Sigmoid colon (tissue), 7 donors: ENCODE results near the gene SMIM44. TPM values are rescaled to one million over a fixed set of nuclear protein-coding genes. Genes with fewer than 3 reads are reported as not detected.

ENCODE experiments used
- DNase-seq: peaks from one replicate; pipeline ENCODE4 v3.0.0-alpha.2; 2019
- H3K27ac ChIP-seq, 4 donors: fragments of 200-600 bp; sonication (generic); one replicate each; pipeline ENCODE4 v1.5.1; 2016 to 2019; ENCODE audit warnings: mild to moderate bottlenecking in 1 of 4
- H3K27me3 ChIP-seq, 3 donors: fragments of 200-600 bp; sonication (generic); one replicate each; pipeline ENCODE4 v1.5.1; 2019; ENCODE audit warnings: mild to moderate bottlenecking in 1 of 3
- H3K36me3 ChIP-seq, 4 donors: fragments of 200-600 bp; sonication (generic); one replicate each; pipeline ENCODE4 v1.5.1; 2016 to 2019
- H3K4me1 ChIP-seq, 4 donors: fragments of 200-600 bp; sonication (generic); one replicate each; pipeline ENCODE4 v1.5.1; 2017 to 2019
- H3K4me3 ChIP-seq, 4 donors: fragments of 200-600 bp; sonication (generic); one replicate each; pipeline ENCODE4 v1.5.1; 2017 to 2019; ENCODE audit warnings: mild to moderate bottlenecking in 2 of 4, moderate library complexity in 1 of 4
- H3K9me3 ChIP-seq, 4 donors: fragments of 200-600 bp in 3 of 4; sonication (generic) in 3 of 4; one replicate each; pipeline versions ENCODE4 v1.5.1 to v1.6.1; 2013 to 2019
- EP300 ChIP-seq, 4 donors: sonication (generic); formaldehyde crosslinking; IDR thresholded peaks; one replicate each; pipeline ENCODE4 v1.6.1; 2017; ENCODE audit warnings: antibody characterized with exemption in 4 of 4
- POLR2A ChIP-seq, 2 donors: fragments of 450-650 bp; IDR thresholded peaks; one replicate each; pipeline ENCODE4 v1.6.1; 2016; ENCODE audit warnings: antibody characterized with exemption in 2 of 2, mild to moderate bottlenecking in 2 of 2, moderate library complexity in 2 of 2
- POLR2AphosphoS5 ChIP-seq, 4 donors: sonication (generic); formaldehyde crosslinking; IDR thresholded peaks; one replicate each; pipeline ENCODE4 v1.6.1; 2017; ENCODE audit warnings: antibody characterized with exemption in 4 of 4
- WGBS, 2 donors: extraction: QIAGEN DNeasy Blood & Tissue Kit; methylation state at CpG; one replicate each; pipeline ENCODE4 v1.1.7; 2013; 5-methylcytosine and 5-hydroxymethylcytosine counted together
- intact Hi-C: fragments of 100-400 bp; cut with DNase I; formaldehyde crosslinking; loops from one replicate; pipeline ENCODE4 v1.15.1; 2023
- polyA plus RNA-seq, 3 donors: library from polyadenylated mRNA; stranded (reverse); fragments of 200-250 nt; gene quantifications; one replicate each; pipeline ENCODE4 v1.2.3, GENCODE V29; 2013
- total RNA-seq, 4 donors: library from RNA; depleted of rRNA; stranded (reverse); fragments of >200 nt; gene quantifications; one replicate each; pipeline ENCODE4 v1.1.0, GENCODE V29; 2016
- TF ChIP-seq, protein P1 (sequence below), 4 experiments: fragments of 450-650 bp in 3 of 4; fragments of 200-600 bp in 1 of 4; IDR thresholded peaks; one replicate each; pipeline ENCODE4 v1.5.1; 2016 to 2019; ENCODE audit warnings: antibody characterized with exemption in 4 of 4, mild to moderate bottlenecking in 3 of 4, moderate library complexity in 2 of 4
- donor health status: healthy with polysubstance abuse.
- donor health status: Bipolar disorder and iron deficiency.
- donor health status: healthy.

SMIM44 gene
- total and polyA plus RNA-seq, 7 donors, result 2.9 TPM; not detected in 6

DNA sequence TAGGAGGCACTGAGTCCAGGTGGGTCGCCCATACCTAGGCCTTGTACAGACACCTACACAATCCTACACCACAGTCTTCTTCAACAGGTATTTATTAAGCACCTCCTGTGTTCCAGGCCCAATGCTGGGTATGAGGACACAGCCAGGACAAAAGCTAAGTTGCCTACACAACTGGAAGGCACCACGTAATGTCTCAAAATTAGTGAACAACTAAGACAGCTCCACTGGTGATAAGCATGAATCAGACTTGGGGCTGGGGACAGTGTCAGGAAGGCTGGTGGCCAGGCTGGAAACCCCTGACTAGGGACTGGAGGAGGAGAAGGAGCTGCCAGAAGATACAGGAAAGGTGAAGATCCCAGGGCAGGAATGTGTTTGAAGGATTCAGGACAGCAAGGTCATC, 5.3 kb downstream of the SMIM44 start:
- Histone ChIP-seq H3K27me3 (peaks cover 20 to 48% (median 44%) of the 10 kb centered on the region in 3 donors), H3K4me1 (peaks cover 0 to under 1% (median 0%) of the 10 kb centered on the region in 4 donors), H3K27ac (no peak overlapping the region), H3K9me3 (no peaks in the 10 kb centered on the region), H3K4me3 (no peak overlapping the region), H3K36me3 (no peaks in the 10 kb centered on the region)
- intact Hi-C loops, result no loop called here
- no peak for DNase-seq
- WGBS, 2 donors, result 75 to 98% methylated on average over 2 of the region's 2 CpGs
- TF ChIP-seq POLR2A (IDR thresholded peaks at IDR 0.05), result no peak
- no peak for TF ChIP-seq POLR2AphosphoS5 (IDR thresholded peaks at IDR 0.05)
- TF ChIP-seq, protein P1, sequence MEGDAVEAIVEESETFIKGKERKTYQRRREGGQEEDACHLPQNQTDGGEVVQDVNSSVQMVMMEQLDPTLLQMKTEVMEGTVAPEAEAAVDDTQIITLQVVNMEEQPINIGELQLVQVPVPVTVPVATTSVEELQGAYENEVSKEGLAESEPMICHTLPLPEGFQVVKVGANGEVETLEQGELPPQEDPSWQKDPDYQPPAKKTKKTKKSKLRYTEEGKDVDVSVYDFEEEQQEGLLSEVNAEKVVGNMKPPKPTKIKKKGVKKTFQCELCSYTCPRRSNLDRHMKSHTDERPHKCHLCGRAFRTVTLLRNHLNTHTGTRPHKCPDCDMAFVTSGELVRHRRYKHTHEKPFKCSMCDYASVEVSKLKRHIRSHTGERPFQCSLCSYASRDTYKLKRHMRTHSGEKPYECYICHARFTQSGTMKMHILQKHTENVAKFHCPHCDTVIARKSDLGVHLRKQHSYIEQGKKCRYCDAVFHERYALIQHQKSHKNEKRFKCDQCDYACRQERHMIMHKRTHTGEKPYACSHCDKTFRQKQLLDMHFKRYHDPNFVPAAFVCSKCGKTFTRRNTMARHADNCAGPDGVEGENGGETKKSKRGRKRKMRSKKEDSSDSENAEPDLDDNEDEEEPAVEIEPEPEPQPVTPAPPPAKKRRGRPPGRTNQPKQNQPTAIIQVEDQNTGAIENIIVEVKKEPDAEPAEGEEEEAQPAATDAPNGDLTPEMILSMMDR (IDR thresholded peaks at IDR 0.05), result no peak
- TF ChIP-seq EP300 (IDR thresholded peaks at IDR 0.05), result no peak

GRCh38 chr19:3477506-3477905, 5.7 kb downstream of the SMIM44 start:
- H3K4me3 ChIP-seq, result no peak overlapping the region
- no peak overlapping the region for H3K27ac ChIP-seq
- DNase-seq, result no peak
- no peaks in the 10 kb centered on the region for H3K36me3 ChIP-seq
- peaks cover 16 to 44% (median 39%) of the 10 kb centered on the region in 3 donors for H3K27me3 ChIP-seq
- TF ChIP-seq EP300 (IDR thresholded peaks at IDR 0.05) (no peak), POLR2AphosphoS5 (IDR thresholded peaks at IDR 0.05) (no peak), POLR2A (IDR thresholded peaks at IDR 0.05) (no peak)
- TF ChIP-seq, protein P1 (IDR thresholded peaks at IDR 0.05), result no peak
- H3K9me3 ChIP-seq, result no peaks in the 10 kb centered on the region
- intact Hi-C loops, result no loop called here
- peaks cover 0 to 5% (median 2%) of the 10 kb centered on the region in 4 donors for H3K4me1 ChIP-seq

DNA sequence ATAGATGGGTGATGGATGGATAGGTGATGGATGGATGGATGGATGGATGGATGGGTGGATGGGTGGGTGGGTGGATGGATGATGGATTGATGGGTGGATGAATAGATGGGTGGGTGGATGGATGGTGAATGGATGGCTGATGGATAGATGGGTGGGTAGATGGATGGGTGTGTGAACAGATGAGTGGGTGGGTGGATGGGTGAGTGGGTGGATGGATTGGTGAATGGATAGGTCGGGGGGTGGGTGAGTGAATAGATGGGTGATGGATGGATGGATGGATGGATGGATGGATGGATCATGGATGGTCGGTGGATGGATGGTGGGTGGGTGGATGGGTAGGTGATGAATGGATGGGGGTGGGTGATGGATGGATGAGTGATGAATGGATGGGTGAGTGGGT, 6.4 kb downstream of the SMIM44 start:
- H3K36me3 ChIP-seq, result no peaks in the 10 kb centered on the region
- intact Hi-C loops, result no loop called here
- no peak for DNase-seq
- H3K4me1 ChIP-seq, result peaks cover 0 to 12% (median 9%) of the 10 kb centered on the region in 4 donors
- H3K4me3 ChIP-seq, result no peak overlapping the region
- WGBS, 2 donors, result 85 to 91% methylated on average over 2 of the region's 2 CpGs
- TF ChIP-seq EP300 (IDR thresholded peaks at IDR 0.05) (no peak), POLR2AphosphoS5 (IDR thresholded peaks at IDR 0.05) (no peak), POLR2A (IDR thresholded peaks at IDR 0.05) (no peak)
- TF ChIP-seq, protein P1 (IDR thresholded peaks at IDR 0.05), result no peak
- peaks cover 16 to 37% (median 34%) of the 10 kb centered on the region in 3 donors for H3K27me3 ChIP-seq
- H3K9me3 ChIP-seq, result no peaks in the 10 kb centered on the region
- no peak overlapping the region for H3K27ac ChIP-seq

- intact Hi-C loops, result no loop called here
- no peak for TF ChIP-seq POLR2A (IDR thresholded peaks at IDR 0.05)
- TF ChIP-seq EP300 (IDR thresholded peaks at IDR 0.05), result no peak
- TF ChIP-seq POLR2AphosphoS5 (IDR thresholded peaks at IDR 0.05), result no peak
- TF ChIP-seq, protein P1 (IDR thresholded peaks at IDR 0.05), result no peak
- no peak for DNase-seq
- Histone ChIP-seq H3K9me3 (no peaks in the 10 kb centered on the region), H3K27me3 (peaks cover 6 to 23% (median 21%) of the 10 kb centered on the region in 3 donors), H3K4me1 (peaks cover 0 to 14% (median 11%) of the 10 kb centered on the region in 4 donors), H3K4me3 (no peak overlapping the region), H3K36me3 (no peaks in the 10 kb centered on the region), H3K27ac (no peak overlapping the region)
- WGBS, 2 donors, result 91 to 95% methylated on average over 4 of the region's 4 CpGs
These were observed 7.8 kb downstream of the SMIM44 start for GRCh38 chr19:3475449-3475848.

DNA sequence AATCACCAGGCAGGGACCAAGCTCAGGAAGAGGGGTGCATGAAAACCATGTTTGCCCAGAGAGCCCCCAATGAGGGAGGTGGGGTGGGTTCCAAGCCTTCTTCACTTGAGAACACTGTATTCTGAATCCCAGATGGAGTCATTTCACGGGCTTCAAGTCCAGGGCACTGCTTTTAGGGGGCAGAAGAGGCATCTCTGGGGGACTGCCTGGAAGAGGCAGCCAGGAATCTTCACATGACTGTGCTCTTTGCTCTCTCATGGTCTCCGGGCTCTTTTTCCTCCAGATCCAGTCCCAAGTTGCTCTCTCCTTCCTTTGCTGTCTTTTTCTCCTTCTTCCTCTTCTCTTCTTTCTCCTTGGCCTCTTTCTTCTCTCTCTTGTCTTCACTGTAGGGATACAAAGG, 8.6 kb downstream of the SMIM44 start:
- TF ChIP-seq EP300 (IDR thresholded peaks at IDR 0.05), result no peak
- no peak for TF ChIP-seq POLR2A (IDR thresholded peaks at IDR 0.05)
- Histone ChIP-seq H3K4me1 (peaks cover 0 to 17% (median 14%) of the 10 kb centered on the region in 4 donors), H3K4me3 (no peak overlapping the region), H3K27me3 (peaks cover 0 to 15% (median 13%) of the 10 kb centered on the region in 3 donors), H3K9me3 (no peaks in the 10 kb centered on the region), H3K36me3 (no peaks in the 10 kb centered on the region), H3K27ac (no peak overlapping the region)
- no peak for DNase-seq
- intact Hi-C loops, result no loop called here
- WGBS, 2 donors, result 77 to 85% methylated on average over 2 of the region's 2 CpGs
